D341Med (cell line): ENCODE measurements around the gene PLXNA3.
"Not testable (repeated sequence)": the region's sequence is repeated elsewhere in the genome, so short reads cannot be mapped to it uniquely, and the experiment has no call there.

ENCODE experiments used
- DNase-seq: peaks from one replicate; pipeline ENCODE4 v3.0.0; 2012; ENCODE audit warnings: low spot score

The PLXNA3 gene

GRCh38 chrX:154501423-154501822 lies 43.3 kb downstream of the PLXNA3 start:
- not testable (repeated sequence) for DNase-seq

GRCh38 chrX:154502098-154502497 lies 44.0 kb downstream of the PLXNA3 start:
- DNase-seq = no peak

GRCh38 chrX:154502989-154503388 lies 44.9 kb downstream of the PLXNA3 start:
- DNase-seq = no peak

- DNase-seq = no peak
These were observed 47.7 kb downstream of the PLXNA3 start for GRCh38 chrX:154505734-154506133.

GRCh38 chrX:154506483-154507332 lies 48.6 kb downstream of the PLXNA3 start:
- DNase-seq = no peak

GRCh38 chrX:154507673-154508383 lies 49.7 kb downstream of the PLXNA3 start:
- no peak for DNase-seq

GRCh38 chrX:154508384-154508745 lies 50.3 kb downstream of the PLXNA3 start:
- no peak for DNase-seq

GRCh38 chrX:154509455-154509854 lies 51.4 kb downstream of the PLXNA3 start:
- DNase-seq = no peak

- DNase-seq = no peak
These were observed 53.7 kb downstream of the PLXNA3 start for GRCh38 chrX:154511761-154512160.

- DNase-seq = no peak
These were observed 54.9 kb downstream of the PLXNA3 start for GRCh38 chrX:154512879-154513553.

- no peak for DNase-seq
These were observed 55.6 kb downstream of the PLXNA3 start for GRCh38 chrX:154513716-154514115.

GRCh38 chrX:154515090-154515965 lies 57.2 kb downstream of the PLXNA3 start:
- DNase-seq = no peak

GRCh38 chrX:154515966-154516655 lies 58.0 kb downstream of the PLXNA3 start, which contains the start of gene FAM3A:
TSS of gene FAM3A (minus strand) at chrX:154516232. CDS start at chrX:154515772, 460 bp downstream.
- peak; percentile 94 for DNase-seq

- DNase-seq = no peak
These were observed 58.6 kb downstream of the PLXNA3 start for GRCh38 chrX:154516656-154517100.

- no peak for DNase-seq
These were observed 59.2 kb downstream of the PLXNA3 start for GRCh38 chrX:154517101-154517781.

- DNase-seq = no peak
These were observed 61.3 kb downstream of the PLXNA3 start for GRCh38 chrX:154519389-154519788.

- DNase-seq = no peak
These were observed 67.8 kb downstream of the PLXNA3 start for GRCh38 chrX:154525606-154526490.

- DNase-seq = peak; percentile 72
These were observed 69.0 kb downstream of the PLXNA3 start for GRCh38 chrX:154526901-154527675.
